HEK293 (cell line): ENCODE results near the gene TOMM70.
"Not testable (repeated sequence)": the region's sequence is repeated elsewhere in the genome, so short reads cannot be mapped to it uniquely, and the experiment has no call there.

Source experiments
- AEBP2 ChIP-seq: fragments of 450-650 bp; formaldehyde crosslinking; IDR thresholded peaks from 2 replicates; pipeline ENCODE4 v1.5.1; 2016; ENCODE audit warnings: missing biosample characterization, missing genetic modification characterization, borderline replicate concordance
- CTCF ChIP-seq: fragments of 450-650 bp; formaldehyde crosslinking; IDR thresholded peaks from 2 replicates; pipeline ENCODE4 v1.5.1; 2016; ENCODE audit warnings: missing biosample characterization, missing genetic modification characterization
- HOXD13 ChIP-seq: sonication (generic); formaldehyde crosslinking; IDR thresholded peaks from 2 replicates; pipeline ENCODE4 v1.8.0; 2022; ENCODE audit warnings: missing genetic modification reagents, borderline replicate concordance
- ZNF274 ChIP-seq, 2 experiments: fragments of 200-500 bp in 1 of 2; fragments of 450-650 bp in 1 of 2; sonication (Bioruptor generic) in 1 of 2; formaldehyde crosslinking in 1 of 2; IDR thresholded peaks; 2 replicates each; pipeline versions ENCODE4 v1.5.1 to v1.6.1; 2014 to 2016; ENCODE audit warnings: borderline replicate concordance in 1 of 2, inconsistent platforms in 1 of 2, low read length in 1 of 2, missing biosample characterization in 1 of 2, missing genetic modification characterization in 1 of 2
- ZNF341 ChIP-seq: fragments of 450-650 bp; formaldehyde crosslinking; IDR thresholded peaks from 2 replicates; pipeline ENCODE4; 2016; ENCODE audit warnings: low read depth, missing biosample characterization, missing genetic modification characterization
- ZNF501 ChIP-seq: fragments of 450-650 bp; formaldehyde crosslinking; IDR thresholded peaks from 2 replicates; pipeline ENCODE4 v1.5.1; 2016; ENCODE audit warnings: missing biosample characterization, missing genetic modification characterization
- ZNF549 ChIP-seq: fragments of 450-650 bp; IDR thresholded peaks from 2 replicates; pipeline ENCODE4 v1.5.1; 2018; ENCODE audit warnings: missing biosample characterization, missing genetic modification characterization, mild to moderate bottlenecking, inconsistent platforms, moderate library complexity
- ZNF704 ChIP-seq: fragments of 450-650 bp; formaldehyde crosslinking; IDR thresholded peaks from 2 replicates; pipeline ENCODE4 v1.5.1; 2016; ENCODE audit warnings: missing biosample characterization, missing genetic modification characterization
- ZSCAN18 ChIP-seq: fragments of 450-650 bp; formaldehyde crosslinking; IDR thresholded peaks from 2 replicates; pipeline ENCODE4 v1.5.1; 2016; ENCODE audit warnings: missing biosample characterization, missing genetic modification characterization

DNA sequence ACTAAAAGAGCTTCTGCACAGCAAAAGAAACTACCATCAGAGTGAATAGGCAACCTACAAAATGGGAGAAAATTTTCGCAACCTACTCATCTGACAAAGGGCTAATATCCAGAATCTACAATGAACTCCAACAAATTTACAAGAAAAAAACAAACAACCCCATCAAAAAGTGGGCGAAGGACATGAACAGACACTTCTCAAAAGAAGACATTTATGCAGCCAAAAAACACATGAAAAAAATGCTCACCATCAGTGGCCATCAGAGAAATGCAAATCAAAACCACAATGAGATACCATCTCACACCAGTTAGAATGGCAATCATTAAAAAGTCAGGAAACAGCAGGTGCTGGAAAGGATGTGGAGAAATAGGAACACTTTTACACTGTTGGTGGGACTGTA lies 49.1 kb downstream of the TOMM70 start:
- not testable (repeated sequence) for TF ChIP-seq ZSCAN18 (tag by site-specific recombination); CTCF (tag by site-specific recombination); ZNF341 (tag by site-specific recombination); HOXD13; ZNF549; ZNF501 (tag by site-specific recombination); ZNF704 (tag by site-specific recombination); AEBP2 (tag by site-specific recombination); ZNF274 (IDR thresholded peaks at IDR 0.05; ENCODE audit: low read length); ZNF274 (tag by site-specific recombination; IDR thresholded peaks at IDR 0.05; ENCODE audit: borderline replicate concordance)
